ENCODE measurements around the gene PIGP. TPM values are rescaled to one million over a fixed set of nuclear protein-coding genes. Genes with fewer than 3 reads are reported as not detected.

Gene PIGP
- total and polyA plus RNA-seq, 9 of the 15 experiments (the other 6 are each of a cell fraction or from before 2014, with no cell fraction given) = 18.3 to 122 (median 35.6) TPM

GRCh38 chr21:37085726-37086125 lies 12.9 kb upstream of the PIGP start (continued):
- TF ChIP-seq, protein P1, sequence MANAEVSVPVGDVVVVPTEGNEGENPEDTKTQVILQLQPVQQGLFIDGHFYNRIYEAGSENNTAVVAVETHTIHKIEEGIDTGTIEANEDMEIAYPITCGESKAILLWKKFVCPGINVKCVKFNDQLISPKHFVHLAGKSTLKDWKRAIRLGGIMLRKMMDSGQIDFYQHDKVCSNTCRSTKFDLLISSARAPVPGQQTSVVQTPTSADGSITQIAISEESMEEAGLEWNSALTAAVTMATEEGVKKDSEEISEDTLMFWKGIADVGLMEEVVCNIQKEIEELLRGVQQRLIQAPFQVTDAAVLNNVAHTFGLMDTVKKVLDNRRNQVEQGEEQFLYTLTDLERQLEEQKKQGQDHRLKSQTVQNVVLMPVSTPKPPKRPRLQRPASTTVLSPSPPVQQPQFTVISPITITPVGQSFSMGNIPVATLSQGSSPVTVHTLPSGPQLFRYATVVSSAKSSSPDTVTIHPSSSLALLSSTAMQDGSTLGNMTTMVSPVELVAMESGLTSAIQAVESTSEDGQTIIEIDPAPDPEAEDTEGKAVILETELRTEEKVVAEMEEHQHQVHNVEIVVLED (CRISPR knock-in tag; IDR thresholded peaks at IDR 0.05) = no peak
- TF ChIP-seq NFE2 (IDR thresholded peaks at IDR 0.05; ENCODE audit: low read depth) (no peak), TFAM (CRISPR knock-in tag; conservative IDR thresholded peaks at IDR 0.05) (no peak), EP300 (IDR thresholded peaks at IDR 0.05; ENCODE audit: low read length) (peak; percentile 25; the same call in 1 of the 2 replicates), MEIS2 (IDR thresholded peaks at IDR 0.05; ENCODE audit: partially characterized antibody) (peak; percentile 94), L3MBTL2 (IDR thresholded peaks at IDR 0.05) (no peak; the same call in 1 of the 2 replicates), CUX1 (CRISPR knock-in tag; IDR thresholded peaks at IDR 0.05) (no peak), IFI16 (CRISPR knock-in tag; IDR thresholded peaks at IDR 0.05) (no peak), NFE2L1 (tag; IDR thresholded peaks at IDR 0.05; ENCODE audit: borderline replicate concordance, low read depth) (no peak), SMARCA4 (IDR thresholded peaks at IDR 0.05) (peak; percentile 86), FOXK2 (conservative IDR thresholded peaks at IDR 0.05 in 1 of 2, IDR thresholded peaks at IDR 0.05 in 1 of 2; ENCODE audit: low read depth in 2 of 2) (0 out of 4 replicates have a peak, but pooled peaks of 1 of the 2 experiments have one; percentile 26), HDAC6 (IDR thresholded peaks at IDR 0.05; ENCODE audit: low read depth, low read length) (no peak), SMAD1 (IDR thresholded peaks at IDR 0.05; ENCODE audit: low read depth, low read length, partially characterized antibody) (no peak), TAF9B (IDR thresholded peaks at IDR 0.05; ENCODE audit: partially characterized antibody) (no peak)
- TF ChIP-seq, protein P2, sequence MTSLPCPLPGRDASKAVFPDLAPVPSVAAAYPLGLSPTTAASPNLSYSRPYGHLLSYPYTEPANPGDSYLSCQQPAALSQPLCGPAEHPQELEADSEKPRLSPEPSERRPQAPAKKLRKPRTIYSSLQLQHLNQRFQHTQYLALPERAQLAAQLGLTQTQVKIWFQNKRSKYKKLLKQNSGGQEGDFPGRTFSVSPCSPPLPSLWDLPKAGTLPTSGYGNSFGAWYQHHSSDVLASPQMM (CRISPR knock-in tag; IDR thresholded peaks at IDR 0.05) = no peak
- TF ChIP-seq, protein P3, sequence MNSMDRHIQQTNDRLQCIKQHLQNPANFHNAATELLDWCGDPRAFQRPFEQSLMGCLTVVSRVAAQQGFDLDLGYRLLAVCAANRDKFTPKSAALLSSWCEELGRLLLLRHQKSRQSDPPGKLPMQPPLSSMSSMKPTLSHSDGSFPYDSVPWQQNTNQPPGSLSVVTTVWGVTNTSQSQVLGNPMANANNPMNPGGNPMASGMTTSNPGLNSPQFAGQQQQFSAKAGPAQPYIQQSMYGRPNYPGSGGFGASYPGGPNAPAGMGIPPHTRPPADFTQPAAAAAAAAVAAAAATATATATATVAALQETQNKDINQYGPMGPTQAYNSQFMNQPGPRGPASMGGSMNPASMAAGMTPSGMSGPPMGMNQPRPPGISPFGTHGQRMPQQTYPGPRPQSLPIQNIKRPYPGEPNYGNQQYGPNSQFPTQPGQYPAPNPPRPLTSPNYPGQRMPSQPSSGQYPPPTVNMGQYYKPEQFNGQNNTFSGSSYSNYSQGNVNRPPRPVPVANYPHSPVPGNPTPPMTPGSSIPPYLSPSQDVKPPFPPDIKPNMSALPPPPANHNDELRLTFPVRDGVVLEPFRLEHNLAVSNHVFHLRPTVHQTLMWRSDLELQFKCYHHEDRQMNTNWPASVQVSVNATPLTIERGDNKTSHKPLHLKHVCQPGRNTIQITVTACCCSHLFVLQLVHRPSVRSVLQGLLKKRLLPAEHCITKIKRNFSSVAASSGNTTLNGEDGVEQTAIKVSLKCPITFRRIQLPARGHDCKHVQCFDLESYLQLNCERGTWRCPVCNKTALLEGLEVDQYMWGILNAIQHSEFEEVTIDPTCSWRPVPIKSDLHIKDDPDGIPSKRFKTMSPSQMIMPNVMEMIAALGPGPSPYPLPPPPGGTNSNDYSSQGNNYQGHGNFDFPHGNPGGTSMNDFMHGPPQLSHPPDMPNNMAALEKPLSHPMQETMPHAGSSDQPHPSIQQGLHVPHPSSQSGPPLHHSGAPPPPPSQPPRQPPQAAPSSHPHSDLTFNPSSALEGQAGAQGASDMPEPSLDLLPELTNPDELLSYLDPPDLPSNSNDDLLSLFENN (IDR thresholded peaks at IDR 0.05; ENCODE audit: low read depth in 2 of 2, low read length in 2 of 2) = no peak
- TF ChIP-seq, protein P4, sequence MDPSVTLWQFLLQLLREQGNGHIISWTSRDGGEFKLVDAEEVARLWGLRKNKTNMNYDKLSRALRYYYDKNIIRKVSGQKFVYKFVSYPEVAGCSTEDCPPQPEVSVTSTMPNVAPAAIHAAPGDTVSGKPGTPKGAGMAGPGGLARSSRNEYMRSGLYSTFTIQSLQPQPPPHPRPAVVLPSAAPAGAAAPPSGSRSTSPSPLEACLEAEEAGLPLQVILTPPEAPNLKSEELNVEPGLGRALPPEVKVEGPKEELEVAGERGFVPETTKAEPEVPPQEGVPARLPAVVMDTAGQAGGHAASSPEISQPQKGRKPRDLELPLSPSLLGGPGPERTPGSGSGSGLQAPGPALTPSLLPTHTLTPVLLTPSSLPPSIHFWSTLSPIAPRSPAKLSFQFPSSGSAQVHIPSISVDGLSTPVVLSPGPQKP (CRISPR knock-in tag; IDR thresholded peaks at IDR 0.05) = no peak

Data from K562 (cell line).